Spleen (tissue), 11 donors: ENCODE data around the gene RRAS2. TPM values are rescaled to one million over a fixed set of nuclear protein-coding genes. Genes with fewer than 3 reads are reported as not detected.

ENCODE experiments used
- DNase-seq: peaks from one replicate; pipeline ENCODE4 v3.0.0-alpha.2; 2020
- H3K27ac ChIP-seq, 8 donors: fragments of 200-600 bp; sonication (generic) in 7 of 8; 1 replicate in 4 of 8; 2 replicates in 4 of 8; pipeline versions ENCODE4 v1.5.0 to v1.8.0; 2016 to 2021; ENCODE audit warnings: inconsistent platforms in 4 of 8, mild to moderate bottlenecking in 4 of 8, moderate library complexity in 1 of 8
- H3K27me3 ChIP-seq, 7 donors: fragments of 200-600 bp; sonication (generic) in 6 of 7; replicated peaks in 1 of 7; 1 replicate in 4 of 7; 2 replicates in 3 of 7; pipeline versions ENCODE4 v1.5.0 to v1.8.0; 2016 to 2021; ENCODE audit warnings: inconsistent platforms in 3 of 7, mild to moderate bottlenecking in 1 of 7
- H3K36me3 ChIP-seq, 6 donors: fragments of 200-600 bp; sonication (generic) in 5 of 6; 1 replicate in 4 of 6; 2 replicates in 2 of 6; pipeline versions ENCODE4 v1.5.0 to v1.8.0; 2016 to 2021; ENCODE audit warnings: inconsistent platforms in 2 of 6
- H3K4me1 ChIP-seq, 6 donors: fragments of 200-600 bp; sonication (generic) in 5 of 6; 1 replicate in 3 of 6; 2 replicates in 3 of 6; pipeline versions ENCODE4 v1.5.0 to v1.8.0; 2016 to 2021; ENCODE audit warnings: inconsistent platforms in 3 of 6
- H3K4me3 ChIP-seq, 8 donors: fragments of 200-600 bp; sonication (generic) in 7 of 8; 1 replicate in 4 of 8; 2 replicates in 4 of 8; pipeline versions ENCODE4 v1.5.0 to v1.8.0; 2016 to 2021; ENCODE audit warnings: inconsistent platforms in 4 of 8, mild to moderate bottlenecking in 4 of 8, moderate library complexity in 2 of 8
- H3K9me3 ChIP-seq, 8 donors: fragments of 200-600 bp; sonication (generic) in 7 of 8; 1 replicate in 4 of 8; 2 replicates in 4 of 8; pipeline versions ENCODE4 v1.5.0 to v1.8.0; 2016 to 2021; ENCODE audit warnings: inconsistent platforms in 4 of 8
- CTCF ChIP-seq, 11 experiments: fragments of 200-600 bp in 7 of 11; fragments of 450-650 bp in 4 of 11; sonication (generic) in 4 of 11; IDR thresholded peaks in 8 of 11; conservative IDR thresholded peaks in 3 of 11; 1 replicate in 7 of 11; 2 replicates in 4 of 11; pipeline versions ENCODE4 v1.4.0 to v1.8.0; 2016 to 2021; ENCODE audit warnings: antibody characterized with exemption in 11 of 11, inconsistent platforms in 4 of 11, mild to moderate bottlenecking in 1 of 11
- POLR2A ChIP-seq, 3 donors: fragments of 450-650 bp; IDR thresholded peaks; one replicate each; pipeline ENCODE4 v1.5.1; 2017; ENCODE audit warnings: antibody characterized with exemption in 3 of 3, mild to moderate bottlenecking in 1 of 3
- POLR2AphosphoS5 ChIP-seq, 3 donors: sonication (generic); formaldehyde crosslinking; IDR thresholded peaks; one replicate each; pipeline ENCODE4 v1.5.1; 2017; ENCODE audit warnings: antibody characterized with exemption in 3 of 3
- WGBS, 5 donors: extraction: QIAGEN DNeasy Blood & Tissue Kit in 3 of 5; methylation state at CpG; one replicate each; pipeline versions ENCODE4 v1.1.5 to v1.1.7; 2013 to 2018; 5-methylcytosine and 5-hydroxymethylcytosine counted together
- intact Hi-C: fragments of 100-400 bp; cut with DNase I; formaldehyde crosslinking; loops from one replicate; pipeline ENCODE4 v1.15.0; 2023; ENCODE audit warnings: low total_unique reads
- polyA plus RNA-seq, 3 donors: library from polyadenylated mRNA; stranded (reverse); fragments of 200-250 nt; gene quantifications; one replicate each; pipeline ENCODE4 v1.2.1, GENCODE V29; 2013
- total RNA-seq, 7 donors: library from RNA; depleted of rRNA in 3 of 7; stranded (reverse); fragments of >200 nt in 3 of 7; fragmentation: NEBNext Ultra II Directional in 4 of 7; extraction: Animal tissue kit (Norgen Biotek cat#: 25700) in 4 of 7; gene quantifications; one replicate each; pipeline versions ENCODE4 v1.1.0 to v1.2.1, GENCODE V29; 2016 to 2021
- donor health status: healthy with polysubstance abuse.
- donor health status: DM: no; HTN: no; CAD: no; lungs with moderate emphysema.
- donor health status: DM: no; HTN: no; CAD: no.
- donor health status: Bipolar disorder and iron deficiency.
- donor health status: healthy.
- donor health status: DM: no; HTN: no; CAD: no.
- donor health status: DM: yes; HTN: yes; CAD: no.

The RRAS2 gene
- total and polyA plus RNA-seq, 10 donors, result 23.7 to 45.8 (median 36.9) TPM

- WGBS, 5 donors, result 59 to 80% (median 74%) methylated on average over 2 of the region's 2 CpGs
- Histone ChIP-seq H3K36me3 (no peaks in the 10 kb centered on the region), H3K9me3 (no peaks in the 10 kb centered on the region), H3K27me3 (peaks cover 0 to 18% (median 0%) of the 10 kb centered on the region in 7 donors), H3K27ac (no peak overlapping the region), H3K4me3 (no peak overlapping the region), H3K4me1 (peaks cover 0 to 27% (median 15%) of the 10 kb centered on the region in 6 donors)
- TF ChIP-seq POLR2AphosphoS5 (IDR thresholded peaks at IDR 0.05), result no peak
- no peak for TF ChIP-seq CTCF (IDR thresholded peaks at IDR 0.05 in 8 of 11, conservative IDR thresholded peaks at IDR 0.05 in 3 of 11)
- TF ChIP-seq POLR2A (IDR thresholded peaks at IDR 0.05), result no peak
- DNase-seq, result no peak
- intact Hi-C loops, result no loop called here
Measured at GRCh38 chr11:14376920-14377319, 17.9 kb upstream of the RRAS2 start.

- Histone ChIP-seq H3K4me3 (no peak overlapping the region), H3K9me3 (no peaks in the 10 kb centered on the region), H3K27me3 (peaks cover 0 to 4% (median 0%) of the 10 kb centered on the region in 7 donors), H3K27ac (no peak overlapping the region), H3K36me3 (no peaks in the 10 kb centered on the region), H3K4me1 (peaks cover 0 to 13% (median 3%) of the 10 kb centered on the region in 6 donors)
- no peak for DNase-seq
- no peak for TF ChIP-seq CTCF (IDR thresholded peaks at IDR 0.05 in 8 of 11, conservative IDR thresholded peaks at IDR 0.05 in 3 of 11)
- no peak for TF ChIP-seq POLR2A (IDR thresholded peaks at IDR 0.05)
- TF ChIP-seq POLR2AphosphoS5 (IDR thresholded peaks at IDR 0.05), result no peak
- 61 to 80% (median 67%) methylated on average over 4 of the region's 4 CpGs for WGBS, 5 donors
- intact Hi-C loops, result no loop called here
Measured at GRCh38 chr11:14374922-14375830, 16.2 kb upstream of the RRAS2 start.

- 67 to 78% (median 73%) methylated on average over 2 of the region's 2 CpGs for WGBS, 5 donors
- DNase-seq, result no peak
Measured at GRCh38 chr11:14373941-14374646, 15.1 kb upstream of the RRAS2 start.

More at GRCh38 chr11:14373941-14374646, 15.1 kb upstream of the RRAS2 start:
- H3K27me3 ChIP-seq, result no peaks in the 10 kb centered on the region
- no peak overlapping the region for H3K27ac ChIP-seq
- H3K9me3 ChIP-seq, result no peaks in the 10 kb centered on the region
- no peak overlapping the region for H3K4me3 ChIP-seq
- peaks cover 0 to 23% (median 8%) of the 10 kb centered on the region in 6 donors for H3K4me1 ChIP-seq
- no peaks in the 10 kb centered on the region for H3K36me3 ChIP-seq
- TF ChIP-seq POLR2AphosphoS5 (IDR thresholded peaks at IDR 0.05) (no peak), CTCF (IDR thresholded peaks at IDR 0.05 in 8 of 11, conservative IDR thresholded peaks at IDR 0.05 in 3 of 11) (no peak), POLR2A (IDR thresholded peaks at IDR 0.05) (no peak)
- intact Hi-C loops, result no loop called here
